ENCODE measurements around the gene SOBP.

SOBP gene

DNA sequence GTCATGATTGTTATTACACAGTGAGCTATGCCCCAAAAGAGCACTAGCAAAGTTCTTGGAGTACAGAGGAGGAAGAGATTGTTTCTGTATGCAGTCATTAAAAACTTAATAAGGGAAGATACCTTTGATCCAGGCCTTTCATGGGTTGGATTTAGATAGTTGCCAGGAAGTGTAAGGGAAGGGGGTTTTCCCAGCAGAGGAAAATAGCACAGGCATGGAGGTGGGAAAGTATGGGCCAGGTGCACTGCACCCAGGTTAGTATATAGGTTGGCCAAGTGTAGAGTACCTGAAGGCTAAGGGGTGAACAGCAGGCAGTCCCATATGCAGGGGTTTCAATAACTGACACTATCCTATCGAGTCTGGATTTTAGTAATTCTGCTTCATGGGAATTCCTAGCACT, 101.4 kb downstream of the SOBP start:
- DNase-seq: no peak

DNA sequence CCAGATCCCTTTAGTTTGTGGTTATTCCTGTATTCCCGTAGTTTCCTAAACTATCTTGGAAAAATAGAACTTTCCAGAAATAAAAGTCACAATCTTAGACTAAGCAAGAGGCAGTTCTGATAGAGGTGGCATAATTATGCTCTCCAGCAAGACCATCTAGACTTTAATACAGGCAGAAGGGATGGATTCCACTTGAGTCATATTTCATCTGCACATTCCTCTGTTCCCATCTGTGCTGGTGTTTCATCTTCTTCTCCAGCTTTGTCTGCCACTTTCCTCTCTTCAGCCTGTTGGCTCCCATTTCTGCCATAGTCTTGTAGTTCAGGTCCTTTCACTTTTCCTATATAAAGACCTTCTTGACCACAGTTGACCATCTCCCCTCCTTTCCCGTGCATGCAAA, 102.9 kb downstream of the SOBP start:
- no peak for DNase-seq

DNA sequence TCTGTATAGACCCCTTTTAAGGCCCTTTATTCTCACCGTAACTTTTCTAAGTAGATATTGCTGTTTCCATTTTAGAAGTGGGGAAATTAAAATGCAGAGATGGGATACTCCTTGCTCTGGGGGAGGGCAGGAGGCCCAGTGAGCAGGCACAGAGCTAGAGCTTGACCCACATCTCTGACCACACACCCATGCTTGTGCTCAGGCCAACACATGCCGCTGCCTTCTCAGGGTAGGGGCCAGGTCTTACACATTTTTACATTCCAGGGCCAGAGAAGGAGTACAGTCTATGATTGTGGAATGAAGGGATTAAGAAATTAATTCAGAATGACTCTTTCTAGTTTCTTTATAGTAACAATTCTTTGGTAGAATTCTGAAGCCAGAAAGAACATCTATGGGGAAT, 104.8 kb downstream of the SOBP start:
- no peak for DNase-seq

DNA sequence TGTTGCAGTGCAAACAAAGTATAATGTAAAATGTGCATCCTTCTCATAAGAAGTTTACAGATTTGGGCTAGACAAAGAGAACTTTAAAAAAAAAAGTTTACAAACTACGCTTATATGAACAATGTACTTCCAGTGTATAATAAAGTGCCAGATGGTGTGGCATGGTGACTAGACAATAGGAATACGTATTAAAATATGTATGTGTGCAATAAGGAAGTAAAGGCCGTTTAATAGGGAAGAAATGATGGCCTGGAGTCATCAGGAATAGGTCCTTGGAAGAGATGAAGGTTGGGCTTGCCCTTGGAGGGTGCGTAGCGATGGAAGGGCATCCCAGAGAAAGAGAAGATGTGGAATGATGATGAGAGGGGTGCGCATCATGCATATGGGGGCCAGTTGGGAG, 108.2 kb downstream of the SOBP start:
- DNase-seq: no peak

DNA sequence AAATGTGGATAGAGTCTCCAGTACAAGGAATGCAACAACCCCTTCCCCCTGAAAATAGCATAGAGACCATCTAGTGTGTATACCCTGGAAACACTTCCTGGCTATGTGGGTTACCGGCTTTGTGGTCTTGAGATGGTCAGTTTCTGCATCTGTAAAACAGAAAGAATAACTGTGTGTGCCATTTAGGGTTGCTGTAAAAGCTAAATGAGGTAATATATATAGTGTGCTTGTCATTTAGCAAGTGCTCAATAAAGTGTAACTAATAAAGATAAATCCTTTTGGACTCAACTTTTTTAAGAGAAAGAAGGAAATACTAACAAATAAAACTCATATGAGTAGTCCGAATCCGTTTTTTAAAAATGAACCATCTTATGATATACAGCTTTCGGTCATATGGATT, 109.1 kb downstream of the SOBP start:
- no peak for DNase-seq

DNA sequence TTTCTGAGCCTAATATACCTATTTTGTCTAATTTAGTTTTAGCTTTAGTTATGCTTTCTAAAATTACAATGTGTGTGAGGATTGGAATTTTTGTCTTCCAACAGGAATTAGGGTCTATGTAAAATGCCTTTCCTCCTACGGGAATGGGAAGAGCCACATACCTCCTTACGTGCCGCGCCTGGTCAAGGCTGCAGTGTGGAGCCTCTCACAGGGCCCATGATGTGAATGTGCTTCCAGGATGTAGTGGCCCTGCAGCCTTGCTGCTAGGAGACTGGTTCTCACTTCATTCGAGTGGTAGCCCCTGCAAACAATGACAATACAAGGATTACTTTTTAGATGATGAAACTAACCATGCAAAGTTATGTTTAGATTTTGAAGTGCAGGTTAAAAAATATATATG, 110.2 kb downstream of the SOBP start:
- DNase-seq: no peak

DNA sequence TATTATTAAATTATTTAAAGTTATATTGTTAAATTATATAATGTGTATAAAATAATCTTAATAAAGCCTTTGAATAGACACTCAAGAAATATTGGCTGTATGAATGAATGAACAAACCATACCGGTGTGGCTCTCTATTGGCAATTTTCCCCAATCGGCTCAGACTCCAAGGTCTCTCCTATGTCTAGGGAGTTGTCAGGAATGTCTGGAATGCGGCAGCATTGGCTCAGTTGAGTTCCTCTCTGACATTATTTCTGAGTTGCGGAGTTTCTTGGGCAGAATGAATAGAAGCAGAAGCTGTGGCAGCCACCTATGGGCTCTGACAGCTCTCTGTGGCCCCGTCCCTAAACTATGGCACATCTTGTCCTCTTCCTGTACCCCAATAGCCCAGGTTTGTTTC, 111.0 kb downstream of the SOBP start:
- DNase-seq: no peak

DNA sequence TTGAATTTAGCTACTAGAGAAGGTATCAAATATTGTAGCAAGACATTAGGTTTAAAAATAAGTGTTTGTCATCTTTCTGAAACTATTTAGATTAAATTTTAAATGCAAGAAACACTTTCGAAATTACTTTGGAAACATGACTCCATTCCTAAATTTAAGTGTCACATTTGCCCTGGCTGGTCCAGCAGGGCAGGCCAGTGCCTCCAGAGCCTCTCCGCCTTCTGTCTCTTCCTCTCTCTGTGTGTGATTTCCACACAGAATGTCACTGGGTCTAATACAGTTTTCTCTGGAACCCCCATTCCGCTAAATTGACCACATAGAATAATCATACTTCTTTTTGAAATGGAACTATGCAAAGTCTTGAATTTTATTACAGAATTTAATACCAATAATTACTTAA, 111.5 kb downstream of the SOBP start:
- no peak for DNase-seq

DNA sequence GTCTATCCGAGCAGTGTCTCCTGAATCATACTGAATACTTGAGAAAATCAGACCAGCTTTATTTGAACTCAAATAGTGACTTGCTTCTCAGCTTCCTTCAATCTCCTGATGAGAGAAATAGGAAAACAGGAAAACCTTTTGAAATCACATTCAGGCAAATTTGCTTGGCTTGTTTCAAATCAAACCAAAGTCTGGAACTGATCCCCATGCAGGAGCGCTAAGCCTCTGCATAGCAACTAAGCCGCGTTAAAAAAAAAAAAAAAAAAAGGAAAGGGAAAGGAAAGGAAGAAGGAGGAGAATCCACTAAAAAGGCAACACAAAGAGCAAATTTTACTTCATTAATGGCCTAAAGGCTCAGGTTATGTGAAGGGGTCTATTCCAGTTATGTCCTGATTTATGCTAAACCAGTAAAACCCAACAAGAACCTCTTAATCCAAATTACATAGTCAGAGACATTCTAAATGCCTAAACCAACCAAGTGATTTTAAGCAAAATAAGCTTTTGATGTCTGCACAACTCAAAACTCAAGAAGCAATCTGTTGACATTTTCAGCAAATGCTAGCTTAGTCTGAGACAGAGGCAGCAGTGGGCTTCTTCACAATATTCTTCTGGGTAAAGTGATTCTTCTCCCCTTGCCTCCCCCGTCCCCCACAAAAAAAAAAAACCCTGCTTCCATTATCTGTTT, 112.5 kb downstream of the SOBP start:
- no peak for DNase-seq

DNA sequence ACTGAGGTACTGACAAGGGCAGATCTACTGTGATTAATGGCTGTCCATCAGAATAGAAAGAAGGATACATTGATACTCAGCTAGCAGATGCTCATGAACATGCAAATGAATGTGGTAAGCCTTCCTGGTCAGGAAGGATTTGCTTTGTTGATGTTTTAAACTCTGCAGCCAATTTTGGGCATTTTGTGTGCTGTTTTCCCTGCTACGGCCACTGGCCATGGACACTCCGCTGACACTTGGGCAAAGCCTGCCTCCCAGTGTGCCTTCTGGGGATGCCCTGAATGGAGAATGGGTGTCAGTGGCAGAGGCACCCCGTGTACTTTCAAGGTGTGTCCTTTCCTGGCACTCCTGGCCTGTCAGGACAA, 113.1 kb downstream of the SOBP start:
- DNase-seq: no peak

DNA sequence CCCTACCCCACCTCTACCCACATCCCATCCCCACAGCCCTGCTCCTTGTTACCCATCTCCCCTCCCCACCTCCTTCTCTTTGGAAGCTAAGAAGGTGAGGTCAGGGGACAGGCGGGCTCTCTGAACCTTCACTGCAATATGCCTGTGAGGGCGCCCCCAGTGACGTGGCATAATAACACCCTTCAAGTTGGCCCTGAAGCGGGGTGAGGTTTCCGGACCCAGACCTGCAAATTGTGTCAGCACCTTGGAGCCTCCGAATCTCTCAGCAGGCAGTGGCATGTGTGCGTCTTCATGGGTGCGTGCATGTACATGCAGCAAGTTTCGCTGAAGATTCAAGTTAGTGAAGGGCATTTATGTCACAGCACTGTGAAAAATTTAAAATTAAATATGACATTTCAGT, 114.6 kb downstream of the SOBP start:
- DNase-seq: no peak

DNA sequence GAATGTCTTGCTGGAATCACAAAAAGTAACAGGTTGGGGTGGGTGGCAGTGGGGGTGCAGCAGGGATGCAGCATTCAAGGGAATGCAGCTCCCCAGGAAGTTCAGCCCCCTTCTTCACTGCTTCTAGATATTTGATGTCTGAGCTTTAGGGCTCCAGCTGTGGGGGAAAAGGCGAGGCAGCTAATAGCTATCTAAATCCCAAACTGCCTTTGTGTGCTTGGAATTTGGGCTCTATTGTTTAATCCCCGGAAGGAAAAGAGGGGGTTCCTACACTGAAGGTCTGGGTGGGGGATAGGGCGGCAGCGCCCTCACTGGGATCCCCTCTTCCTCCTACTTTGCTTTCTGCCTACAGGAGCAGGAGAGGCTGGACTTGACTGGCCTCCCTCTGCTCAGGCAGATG, 116.5 kb downstream of the SOBP start:
- DNase-seq: no peak

DNA sequence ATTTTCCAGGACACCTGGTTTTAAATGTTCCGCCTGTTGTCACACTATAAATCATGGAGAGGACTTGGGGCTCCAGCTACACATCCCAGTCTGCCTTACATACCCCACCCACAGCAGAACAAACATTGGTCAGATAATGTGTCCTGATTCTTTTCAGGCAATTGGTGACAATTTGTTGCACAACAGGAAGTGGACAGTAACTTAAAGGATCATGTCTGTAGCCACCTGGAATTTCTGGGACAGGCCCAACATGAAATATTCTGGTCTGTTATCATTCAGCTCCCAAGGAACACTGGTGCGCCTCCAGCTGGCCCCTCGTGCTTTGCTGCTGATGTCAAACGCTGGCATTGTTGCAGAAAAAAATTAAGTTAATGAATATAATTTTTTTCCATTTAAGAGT, 117.2 kb downstream of the SOBP start:
- no peak for DNase-seq

DNA sequence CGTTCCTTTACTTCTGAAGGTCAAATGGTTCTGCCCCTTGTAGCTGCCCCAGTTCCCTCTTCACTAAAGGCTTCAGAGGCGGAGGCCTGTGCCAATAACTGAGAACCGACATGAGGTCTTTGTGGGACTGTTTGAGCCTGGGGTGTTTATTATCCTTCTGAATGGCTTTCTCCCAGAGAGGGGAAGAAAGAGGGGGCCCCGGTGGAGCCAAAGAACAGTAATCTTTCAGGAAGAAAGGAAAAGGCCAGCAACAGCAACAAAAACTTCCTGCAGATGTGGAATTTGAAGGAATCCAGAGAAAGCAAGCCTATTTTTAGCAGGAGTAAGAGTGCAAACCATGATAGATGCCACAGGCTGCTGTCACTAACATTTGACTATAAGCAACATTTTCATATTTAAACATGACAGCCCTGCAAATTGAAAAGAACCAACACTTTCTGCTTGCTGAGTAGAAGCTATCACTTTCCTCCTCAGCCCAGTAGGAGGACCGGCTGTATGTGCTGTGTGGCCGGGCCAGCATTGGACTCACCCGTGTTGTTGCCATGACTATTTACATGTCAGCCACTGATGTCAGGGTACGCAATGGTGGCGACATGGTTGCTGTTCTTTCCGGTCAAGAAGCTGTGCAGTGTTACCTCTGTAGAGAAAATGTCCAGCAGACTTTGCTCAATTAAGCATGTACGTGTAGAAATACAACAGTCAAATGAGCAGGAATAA, 121.3 kb downstream of the SOBP start:
- no peak for DNase-seq

DNA sequence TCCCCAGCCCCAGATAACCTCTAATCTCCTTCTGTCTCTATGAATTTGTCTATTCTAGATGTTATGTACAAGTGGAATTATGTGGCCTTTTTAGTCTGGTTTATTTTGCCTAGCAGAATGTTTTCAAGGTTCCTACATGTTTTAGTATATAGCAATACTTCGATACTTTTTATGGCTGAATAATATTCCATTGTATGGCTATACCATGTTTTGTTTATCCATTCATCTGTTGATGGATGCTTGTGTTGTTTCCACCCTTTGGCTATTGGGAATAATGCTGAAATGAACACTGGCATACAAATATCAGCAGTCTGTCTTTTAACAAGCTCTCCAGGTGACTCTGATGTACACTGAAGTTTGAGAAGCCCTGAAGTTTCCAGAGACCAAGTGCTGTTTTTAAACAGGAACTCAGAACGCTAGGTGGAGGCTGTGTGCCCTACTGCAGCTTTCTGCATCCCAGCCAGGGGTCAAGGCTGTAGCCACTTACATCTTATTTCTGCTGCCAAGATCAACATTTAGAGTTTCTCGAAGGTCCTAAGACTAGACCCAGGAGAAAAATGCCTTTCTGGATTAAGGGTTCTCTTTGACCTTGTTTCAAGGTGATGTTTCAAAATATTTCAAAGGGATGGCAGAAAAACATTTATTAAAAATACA, 123.0 kb downstream of the SOBP start:
- DNase-seq: no peak

DNA sequence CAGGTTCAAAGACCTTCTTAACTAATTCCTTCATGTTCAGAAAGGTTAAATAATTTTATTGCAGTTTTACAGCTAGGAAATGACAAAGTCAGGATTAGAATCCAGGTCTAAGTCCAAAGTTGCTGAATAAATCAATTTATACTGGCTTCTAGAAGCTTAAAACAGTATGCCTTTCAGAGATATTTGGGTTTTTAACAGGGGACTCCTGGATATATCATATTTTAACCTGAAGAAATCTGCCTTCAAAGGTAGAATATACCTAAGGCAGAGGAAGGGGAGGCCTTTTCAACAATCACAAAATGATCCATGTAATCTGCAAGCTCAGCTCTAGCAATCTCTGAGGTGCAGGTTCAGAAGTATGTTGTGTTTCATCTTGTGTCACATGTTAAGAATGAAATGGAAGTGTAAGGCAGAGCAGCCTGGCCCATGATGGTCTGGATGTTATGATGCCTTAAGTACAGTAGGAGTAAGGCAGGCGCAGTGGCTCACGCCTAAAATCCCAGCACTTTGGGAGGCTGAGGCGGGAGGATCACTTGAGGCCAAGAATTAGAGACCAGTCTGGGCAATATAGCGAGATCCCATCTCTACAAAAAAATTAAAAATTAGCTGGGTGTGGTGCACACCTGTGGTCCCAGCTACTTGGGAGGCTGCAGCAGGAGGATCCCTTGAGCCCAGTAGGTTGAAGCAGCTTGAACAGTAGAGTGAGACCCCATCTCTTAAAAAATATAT, 123.9 kb downstream of the SOBP start:
- no peak for DNase-seq

DNA sequence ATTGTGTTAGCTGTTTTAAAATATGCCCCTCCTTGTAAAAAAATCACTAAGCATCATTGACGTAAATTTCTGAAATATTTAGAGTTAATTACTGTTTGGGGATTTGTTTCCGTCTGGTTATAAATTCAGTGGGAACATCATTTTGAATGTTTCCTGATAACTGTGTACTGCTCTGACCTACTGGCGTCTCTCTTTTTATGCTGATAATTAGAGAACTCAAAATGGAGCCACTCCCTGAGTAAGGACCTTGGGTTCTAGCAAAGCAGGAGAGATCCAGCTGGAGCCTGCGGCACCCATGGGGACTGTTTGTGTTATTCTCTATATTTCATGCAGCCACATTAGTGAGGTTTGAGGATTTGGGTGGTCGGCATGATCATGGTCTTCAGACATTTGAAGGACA, 124.9 kb downstream of the SOBP start:
- no peak for DNase-seq

DNA sequence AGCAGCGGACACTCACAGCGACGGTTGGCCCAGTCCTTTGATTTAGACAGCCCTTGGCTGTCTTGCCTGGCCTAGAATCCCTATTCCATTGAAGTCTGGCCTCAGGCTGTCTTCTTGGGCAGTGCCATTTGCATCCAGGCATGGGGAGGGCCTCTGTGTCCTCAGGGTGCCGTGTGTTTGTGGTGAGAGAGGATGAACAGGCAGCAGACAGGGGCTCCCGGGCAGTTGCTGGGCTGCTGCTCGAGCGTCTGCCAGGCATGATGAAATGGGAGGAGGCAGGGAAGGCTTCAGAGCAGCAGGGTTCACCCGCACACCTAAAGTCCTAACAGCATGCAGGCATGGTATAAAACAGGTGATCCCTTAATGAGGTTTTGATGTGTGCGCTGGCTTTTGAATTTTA, 126.9 kb downstream of the SOBP start:
- no peak for DNase-seq

DNA sequence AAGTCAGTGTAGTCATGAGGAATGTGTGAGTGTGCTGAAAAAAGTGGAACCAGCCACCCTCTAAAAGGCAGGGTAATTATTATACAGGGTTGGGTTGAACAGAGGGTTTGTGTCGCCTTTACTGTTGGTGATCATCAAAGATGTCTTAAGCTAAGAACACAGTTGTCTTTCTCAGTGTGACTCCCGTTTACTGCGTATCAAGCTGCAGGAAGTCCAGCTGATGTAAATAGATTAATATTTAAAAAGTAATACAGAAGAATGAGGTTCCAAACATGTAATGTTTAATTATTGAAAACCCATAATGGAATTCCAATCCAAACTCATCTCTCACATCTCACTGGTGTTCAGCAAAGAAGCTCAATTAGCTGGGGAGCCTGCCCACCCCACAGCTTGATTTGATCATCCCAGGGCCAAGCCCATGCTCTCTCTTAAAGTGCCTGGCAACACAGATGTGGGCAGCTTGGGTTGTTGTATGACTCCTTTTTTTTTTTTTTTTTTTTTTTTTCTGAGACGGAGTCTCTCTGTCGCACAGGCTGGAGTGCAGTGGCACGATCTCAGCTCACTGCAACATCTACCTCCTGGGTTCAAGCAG, 127.5 kb downstream of the SOBP start:
- DNase-seq: no peak

DNA sequence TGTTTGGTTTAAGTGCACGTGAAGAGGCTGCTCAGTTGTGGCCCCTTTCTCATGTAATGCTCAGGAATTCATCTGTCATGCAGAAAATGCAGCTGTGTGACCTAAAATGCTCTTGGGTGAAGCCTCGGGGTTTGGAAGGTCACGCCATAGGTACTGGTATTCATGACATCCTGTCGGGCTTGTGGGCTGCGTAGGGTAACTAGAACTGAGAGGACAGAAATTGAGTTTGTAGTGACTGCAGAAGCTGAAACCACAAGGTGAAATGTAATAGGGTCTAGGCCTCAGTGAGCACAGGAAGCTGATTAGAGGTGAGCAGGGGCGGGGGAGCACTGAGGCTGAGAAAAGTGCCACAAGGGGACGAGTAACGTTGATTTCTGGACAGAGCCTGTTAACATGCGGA, 128.8 kb downstream of the SOBP start:
- DNase-seq: no peak

DNA sequence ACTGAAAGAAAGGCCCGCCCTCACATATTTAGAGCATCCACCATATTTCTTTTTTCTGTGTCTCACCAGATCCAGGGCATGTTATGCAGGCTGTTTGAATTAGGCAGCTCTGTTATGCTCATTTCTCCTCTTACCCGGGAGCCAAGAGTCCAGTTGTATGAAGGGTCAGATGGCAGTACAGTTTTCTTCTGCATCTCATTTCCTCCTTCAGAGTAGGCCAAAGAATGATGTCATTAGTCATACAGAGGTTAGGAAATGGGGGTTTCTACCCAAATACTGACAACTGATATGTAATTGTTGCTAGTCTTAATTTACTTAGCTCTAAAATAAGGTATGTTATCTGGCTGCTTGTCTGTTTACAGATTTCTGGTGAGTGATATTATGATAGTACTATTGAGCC, 130.8 kb downstream of the SOBP start:
- no peak for DNase-seq

DNA sequence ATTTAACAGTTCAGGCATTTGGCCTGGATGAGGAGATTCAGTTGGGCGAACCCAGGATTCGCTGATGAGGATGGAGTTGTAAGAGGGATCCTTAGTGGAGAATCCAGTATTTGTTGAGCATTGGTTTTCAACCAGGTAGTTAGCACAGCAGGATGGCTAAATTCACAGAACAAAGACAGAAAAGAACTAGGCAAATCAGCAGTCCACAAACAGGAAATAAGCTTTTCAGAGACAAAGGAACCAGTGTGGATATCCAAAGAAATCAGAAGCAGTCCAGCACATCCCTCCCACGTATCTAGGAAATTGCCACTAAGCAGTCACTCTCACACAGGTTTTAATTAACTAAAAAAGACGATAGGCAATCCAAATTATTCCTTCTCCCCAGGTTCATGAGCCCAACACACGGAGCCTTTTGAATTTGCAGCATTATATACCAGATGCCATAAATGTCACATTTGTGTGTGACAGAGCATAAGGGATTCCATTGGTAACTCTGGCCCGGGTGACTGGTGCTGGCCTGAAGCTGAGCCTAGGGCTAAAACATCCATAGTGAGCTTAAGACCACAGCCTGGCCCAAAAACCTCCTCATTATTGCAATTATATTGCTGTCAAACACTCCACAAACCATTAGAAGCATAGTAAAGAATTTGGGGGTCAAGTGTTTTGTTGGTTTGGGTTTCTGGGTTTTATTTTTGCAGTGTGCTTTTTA, 131.5 kb downstream of the SOBP start:
- no peak for DNase-seq

DNA sequence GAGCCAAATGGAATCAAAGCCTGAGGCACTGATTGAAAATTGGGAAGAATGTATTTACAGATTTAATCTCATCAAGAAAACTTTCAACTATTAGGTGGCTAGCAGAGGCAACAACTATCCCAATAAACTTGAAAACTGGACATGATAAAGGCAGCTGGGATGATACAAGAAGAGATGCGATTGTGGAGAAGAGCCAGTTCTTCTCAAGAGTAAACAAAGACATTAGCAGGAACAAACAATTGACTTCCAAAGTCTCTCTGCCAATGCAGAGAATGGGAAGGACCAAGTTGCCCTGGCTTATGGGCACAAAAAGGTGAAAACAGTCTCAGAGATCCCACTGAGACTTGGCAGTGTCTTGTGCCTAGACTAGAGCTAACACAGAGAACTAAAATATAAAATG, 132.4 kb downstream of the SOBP start:
- no peak for DNase-seq

Measured in Kasumi-1 (cell line).